HCT116 (cell line): Measurements from ENCODE around the gene PVRIG.
"Not testable (repeated sequence)": the region's sequence is repeated elsewhere in the genome, so short reads cannot be mapped to it uniquely, and the experiment has no call there.

Experiments used
- CEBPB ChIP-seq: IDR thresholded peaks from 2 replicates; pipeline ENCODE4 v1.6.1; 2012; ENCODE audit warnings: low read depth
- EZH2 ChIP-seq: fragments of 200-600 bp; sonication (generic); IDR thresholded peaks from 2 replicates; pipeline ENCODE4 v1.6.1; 2017; ENCODE audit warnings: antibody characterized with exemption, mixed run types
- EZH2phosphoT487 ChIP-seq: fragments of 200-600 bp; IDR thresholded peaks from 2 replicates; pipeline ENCODE4 v1.6.1; 2018; ENCODE audit warnings: antibody characterized with exemption, borderline replicate concordance
- JUND ChIP-seq: IDR thresholded peaks from 2 replicates; pipeline ENCODE4 v1.6.1; 2012
- POLR2A ChIP-seq: IDR thresholded peaks from 2 replicates; pipeline ENCODE4 v1.7.0; 2011; ENCODE audit warnings: borderline replicate concordance; ENCODE audit not compliant: insufficient read depth, insufficient read length; ENCODE audit errors: extremely low read depth
- RAD21 ChIP-seq: IDR thresholded peaks from 2 replicates; pipeline ENCODE4 v1.6.1; 2012; ENCODE audit warnings: low read depth, mild to moderate bottlenecking
- SIN3A ChIP-seq: IDR thresholded peaks from 2 replicates; pipeline ENCODE4 v1.6.1; 2012; ENCODE audit warnings: low read depth
- TF ChIP-seq, protein P1 (sequence below), 3 experiments: fragments of 200-600 bp in 1 of 3; sonication (generic) in 1 of 3; IDR thresholded peaks in 2 of 3; conservative IDR thresholded peaks in 1 of 3; 2 replicates each; pipeline ENCODE4 v1.5.1; 2012 to 2017; ENCODE audit warnings: low read depth in 2 of 3, low read length in 2 of 3, antibody characterized with exemption in 1 of 3, borderline replicate concordance in 1 of 3, control low read depth in 1 of 3, mild to moderate bottlenecking in 1 of 3, mixed read lengths in 1 of 3, mixed run types in 1 of 3, moderate library complexity in 1 of 3; ENCODE audit not compliant: insufficient read depth in 1 of 3
- TF ChIP-seq, protein P2 (sequence below): IDR thresholded peaks from 2 replicates; pipeline ENCODE4 v1.6.1; 2012
- TF ChIP-seq, protein P3 (sequence below): IDR thresholded peaks from 2 replicates; pipeline ENCODE4 v1.6.1; 2012
- TF ChIP-seq, protein P4 (sequence below): IDR thresholded peaks from 2 replicates; pipeline ENCODE4 v1.6.1; 2012; ENCODE audit warnings: low read depth

DNA sequence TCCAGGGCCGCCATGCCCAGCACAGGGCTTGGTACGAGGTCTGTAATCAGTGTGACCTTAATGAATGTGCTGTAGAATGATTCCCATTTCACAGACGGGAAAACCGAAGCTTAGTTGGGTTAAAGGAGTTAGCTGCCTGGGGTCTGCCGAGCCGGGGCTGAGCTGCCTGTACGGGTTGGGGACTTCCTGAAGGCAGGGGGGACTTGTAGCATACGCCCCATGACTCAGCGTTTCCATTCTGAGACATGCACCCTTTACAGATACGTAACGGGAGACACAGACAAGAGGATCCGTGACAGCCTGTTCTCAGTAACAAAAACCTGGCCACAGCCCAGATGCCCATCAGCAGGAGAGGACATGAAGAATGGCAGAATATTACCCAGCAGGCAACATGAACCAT, 23.6 kb downstream of the PVRIG start:
- peak; percentile 69 for TF ChIP-seq JUND
- not testable (repeated sequence) for TF ChIP-seq POLR2A, EZH2phosphoT487, SIN3A, EZH2, RAD21, CEBPB
- TF ChIP-seq, protein P1, sequence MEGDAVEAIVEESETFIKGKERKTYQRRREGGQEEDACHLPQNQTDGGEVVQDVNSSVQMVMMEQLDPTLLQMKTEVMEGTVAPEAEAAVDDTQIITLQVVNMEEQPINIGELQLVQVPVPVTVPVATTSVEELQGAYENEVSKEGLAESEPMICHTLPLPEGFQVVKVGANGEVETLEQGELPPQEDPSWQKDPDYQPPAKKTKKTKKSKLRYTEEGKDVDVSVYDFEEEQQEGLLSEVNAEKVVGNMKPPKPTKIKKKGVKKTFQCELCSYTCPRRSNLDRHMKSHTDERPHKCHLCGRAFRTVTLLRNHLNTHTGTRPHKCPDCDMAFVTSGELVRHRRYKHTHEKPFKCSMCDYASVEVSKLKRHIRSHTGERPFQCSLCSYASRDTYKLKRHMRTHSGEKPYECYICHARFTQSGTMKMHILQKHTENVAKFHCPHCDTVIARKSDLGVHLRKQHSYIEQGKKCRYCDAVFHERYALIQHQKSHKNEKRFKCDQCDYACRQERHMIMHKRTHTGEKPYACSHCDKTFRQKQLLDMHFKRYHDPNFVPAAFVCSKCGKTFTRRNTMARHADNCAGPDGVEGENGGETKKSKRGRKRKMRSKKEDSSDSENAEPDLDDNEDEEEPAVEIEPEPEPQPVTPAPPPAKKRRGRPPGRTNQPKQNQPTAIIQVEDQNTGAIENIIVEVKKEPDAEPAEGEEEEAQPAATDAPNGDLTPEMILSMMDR (IDR thresholded peaks at IDR 0.05 in 2 of 3, conservative IDR thresholded peaks at IDR 0.05 in 1 of 3; ENCODE audit: borderline replicate concordance in 1 of 3, insufficient read depth in 1 of 3, low read depth in 2 of 3, low read length in 2 of 3): not testable (repeated sequence)
- TF ChIP-seq, protein P2, sequence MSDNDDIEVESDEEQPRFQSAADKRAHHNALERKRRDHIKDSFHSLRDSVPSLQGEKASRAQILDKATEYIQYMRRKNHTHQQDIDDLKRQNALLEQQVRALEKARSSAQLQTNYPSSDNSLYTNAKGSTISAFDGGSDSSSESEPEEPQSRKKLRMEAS: not testable (repeated sequence)
- TF ChIP-seq, protein P3, sequence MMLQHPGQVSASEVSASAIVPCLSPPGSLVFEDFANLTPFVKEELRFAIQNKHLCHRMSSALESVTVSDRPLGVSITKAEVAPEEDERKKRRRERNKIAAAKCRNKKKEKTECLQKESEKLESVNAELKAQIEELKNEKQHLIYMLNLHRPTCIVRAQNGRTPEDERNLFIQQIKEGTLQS: not testable (repeated sequence)
- TF ChIP-seq, protein P4, sequence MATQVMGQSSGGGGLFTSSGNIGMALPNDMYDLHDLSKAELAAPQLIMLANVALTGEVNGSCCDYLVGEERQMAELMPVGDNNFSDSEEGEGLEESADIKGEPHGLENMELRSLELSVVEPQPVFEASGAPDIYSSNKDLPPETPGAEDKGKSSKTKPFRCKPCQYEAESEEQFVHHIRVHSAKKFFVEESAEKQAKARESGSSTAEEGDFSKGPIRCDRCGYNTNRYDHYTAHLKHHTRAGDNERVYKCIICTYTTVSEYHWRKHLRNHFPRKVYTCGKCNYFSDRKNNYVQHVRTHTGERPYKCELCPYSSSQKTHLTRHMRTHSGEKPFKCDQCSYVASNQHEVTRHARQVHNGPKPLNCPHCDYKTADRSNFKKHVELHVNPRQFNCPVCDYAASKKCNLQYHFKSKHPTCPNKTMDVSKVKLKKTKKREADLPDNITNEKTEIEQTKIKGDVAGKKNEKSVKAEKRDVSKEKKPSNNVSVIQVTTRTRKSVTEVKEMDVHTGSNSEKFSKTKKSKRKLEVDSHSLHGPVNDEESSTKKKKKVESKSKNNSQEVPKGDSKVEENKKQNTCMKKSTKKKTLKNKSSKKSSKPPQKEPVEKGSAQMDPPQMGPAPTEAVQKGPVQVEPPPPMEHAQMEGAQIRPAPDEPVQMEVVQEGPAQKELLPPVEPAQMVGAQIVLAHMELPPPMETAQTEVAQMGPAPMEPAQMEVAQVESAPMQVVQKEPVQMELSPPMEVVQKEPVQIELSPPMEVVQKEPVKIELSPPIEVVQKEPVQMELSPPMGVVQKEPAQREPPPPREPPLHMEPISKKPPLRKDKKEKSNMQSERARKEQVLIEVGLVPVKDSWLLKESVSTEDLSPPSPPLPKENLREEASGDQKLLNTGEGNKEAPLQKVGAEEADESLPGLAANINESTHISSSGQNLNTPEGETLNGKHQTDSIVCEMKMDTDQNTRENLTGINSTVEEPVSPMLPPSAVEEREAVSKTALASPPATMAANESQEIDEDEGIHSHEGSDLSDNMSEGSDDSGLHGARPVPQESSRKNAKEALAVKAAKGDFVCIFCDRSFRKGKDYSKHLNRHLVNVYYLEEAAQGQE: not testable (repeated sequence)
